ENCODE measurements around the gene RASA2. TPM values are rescaled to one million over a fixed set of nuclear protein-coding genes. Genes with fewer than 3 reads are reported as not detected.

Gene RASA2
- total RNA-seq, 2 donors from 2014 or later, result 3.3 to 5.1 TPM

- Histone ChIP-seq H3K27ac (no peak overlapping the region), H3K4me3 (no peak overlapping the region), H3K4me1 (no peaks in the 10 kb centered on the region), H3K36me3 (no peaks in the 10 kb centered on the region), H3K27me3 (no peaks in the 10 kb centered on the region), H3K9me3 (peaks cover 0 to 11% of the 10 kb centered on the region in 2 donors)
- TF ChIP-seq, protein P1, sequence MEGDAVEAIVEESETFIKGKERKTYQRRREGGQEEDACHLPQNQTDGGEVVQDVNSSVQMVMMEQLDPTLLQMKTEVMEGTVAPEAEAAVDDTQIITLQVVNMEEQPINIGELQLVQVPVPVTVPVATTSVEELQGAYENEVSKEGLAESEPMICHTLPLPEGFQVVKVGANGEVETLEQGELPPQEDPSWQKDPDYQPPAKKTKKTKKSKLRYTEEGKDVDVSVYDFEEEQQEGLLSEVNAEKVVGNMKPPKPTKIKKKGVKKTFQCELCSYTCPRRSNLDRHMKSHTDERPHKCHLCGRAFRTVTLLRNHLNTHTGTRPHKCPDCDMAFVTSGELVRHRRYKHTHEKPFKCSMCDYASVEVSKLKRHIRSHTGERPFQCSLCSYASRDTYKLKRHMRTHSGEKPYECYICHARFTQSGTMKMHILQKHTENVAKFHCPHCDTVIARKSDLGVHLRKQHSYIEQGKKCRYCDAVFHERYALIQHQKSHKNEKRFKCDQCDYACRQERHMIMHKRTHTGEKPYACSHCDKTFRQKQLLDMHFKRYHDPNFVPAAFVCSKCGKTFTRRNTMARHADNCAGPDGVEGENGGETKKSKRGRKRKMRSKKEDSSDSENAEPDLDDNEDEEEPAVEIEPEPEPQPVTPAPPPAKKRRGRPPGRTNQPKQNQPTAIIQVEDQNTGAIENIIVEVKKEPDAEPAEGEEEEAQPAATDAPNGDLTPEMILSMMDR (IDR thresholded peaks at IDR 0.05), result no peak
- no peak for DNase-seq (ENCODE audit: low spot score)
Observed at GRCh38 chr3:141547791-141548190, 61.0 kb downstream of the RASA2 start.

GRCh38 chr3:141550926-141551665 lies 64.3 kb downstream of the RASA2 start:
- no peaks in the 10 kb centered on the region for H3K36me3 ChIP-seq
- H3K27me3 ChIP-seq, result no peaks in the 10 kb centered on the region
- TF ChIP-seq, protein P1 (IDR thresholded peaks at IDR 0.05), result no peak
- no peak overlapping the region for H3K27ac ChIP-seq
- no peak for DNase-seq (ENCODE audit: low spot score)
- no peak overlapping the region for H3K4me3 ChIP-seq
- H3K4me1 ChIP-seq, result no peaks in the 10 kb centered on the region
- H3K9me3 ChIP-seq, result no peaks in the 10 kb centered on the region

DNA sequence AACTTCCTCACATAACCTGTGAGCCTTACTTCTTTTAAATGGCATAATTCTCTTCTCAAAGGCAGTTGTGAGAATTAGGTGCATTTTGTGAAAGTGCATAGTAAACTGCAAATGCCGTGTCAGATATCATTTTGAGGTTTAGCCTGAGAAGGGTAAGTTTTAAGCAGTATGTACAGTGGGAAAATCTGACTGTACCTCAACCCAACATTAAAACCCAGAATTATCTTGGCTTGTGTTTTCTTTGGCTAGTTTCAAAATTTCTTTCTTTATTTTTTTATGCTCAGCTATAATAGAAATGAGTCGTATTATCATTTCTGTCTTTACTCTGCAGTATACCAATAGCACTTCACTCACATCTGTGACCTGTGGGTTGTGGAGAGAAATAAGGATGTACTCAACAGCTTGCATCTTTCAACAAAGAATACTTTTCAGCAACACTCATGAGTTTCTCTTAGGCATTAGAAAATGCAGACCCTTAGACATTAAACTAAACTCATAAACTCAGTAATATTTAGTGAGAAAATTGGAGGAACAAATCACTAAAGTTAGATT lies 65.7 kb downstream of the RASA2 start:
- H3K27ac ChIP-seq, result no peak overlapping the region
- no peaks in the 10 kb centered on the region for H3K27me3 ChIP-seq
- H3K4me1 ChIP-seq, result no peaks in the 10 kb centered on the region
- H3K4me3 ChIP-seq, result no peak overlapping the region
- TF ChIP-seq, protein P1 (IDR thresholded peaks at IDR 0.05), result no peak
- no peaks in the 10 kb centered on the region for H3K36me3 ChIP-seq
- H3K9me3 ChIP-seq, result no peaks in the 10 kb centered on the region
- no peak for DNase-seq (ENCODE audit: low spot score)

- H3K9me3 ChIP-seq, result no peaks in the 10 kb centered on the region
- TF ChIP-seq, protein P1 (IDR thresholded peaks at IDR 0.05), result no peak
- no peak for DNase-seq (ENCODE audit: low spot score)
- H3K4me1 ChIP-seq, result no peaks in the 10 kb centered on the region
- no peaks in the 10 kb centered on the region for H3K36me3 ChIP-seq
- no peak overlapping the region for H3K27ac ChIP-seq
- no peaks in the 10 kb centered on the region for H3K27me3 ChIP-seq
- no peak overlapping the region for H3K4me3 ChIP-seq
Observed at GRCh38 chr3:141553055-141553454, 66.2 kb downstream of the RASA2 start.

DNA sequence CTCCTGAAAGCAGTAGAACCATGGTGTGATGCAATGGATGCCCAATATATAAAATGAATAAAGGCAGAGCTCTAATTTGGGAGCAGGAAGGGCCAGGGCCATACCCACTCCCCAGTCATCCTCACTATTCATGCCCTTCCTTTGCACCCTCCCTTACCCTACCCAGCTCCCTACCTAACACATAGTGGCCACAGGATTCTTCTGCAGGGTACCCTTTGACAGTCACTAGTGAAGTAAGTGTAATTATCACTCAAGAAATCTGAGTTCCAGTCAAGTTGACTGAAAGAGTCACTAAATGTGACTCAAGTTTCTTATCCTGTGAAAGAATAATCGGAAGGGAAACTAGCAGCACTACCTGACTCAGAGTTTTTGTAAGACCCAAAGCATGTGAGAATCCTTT lies 69.2 kb downstream of the RASA2 start:
- no peaks in the 10 kb centered on the region for H3K27me3 ChIP-seq
- H3K9me3 ChIP-seq, result no peaks in the 10 kb centered on the region
- TF ChIP-seq, protein P1 (IDR thresholded peaks at IDR 0.05), result no peak
- no peaks in the 10 kb centered on the region for H3K4me1 ChIP-seq
- no peaks in the 10 kb centered on the region for H3K36me3 ChIP-seq
- no peak overlapping the region for H3K27ac ChIP-seq
- H3K4me3 ChIP-seq, result no peak overlapping the region
- DNase-seq (ENCODE audit: low spot score), result no peak

All from right atrium auricular region (tissue), 2 donors.